ENCODE measurements around the gene PAK1. TPM values are rescaled to one million over a fixed set of nuclear protein-coding genes. Genes with fewer than 3 reads are reported as not detected.

Gene PAK1
- total and polyA plus RNA-seq, 2 of the 8 experiments (the other 6 are each of a cell fraction or from before 2014, with no cell fraction given), result 87.7 to 151 TPM

DNA sequence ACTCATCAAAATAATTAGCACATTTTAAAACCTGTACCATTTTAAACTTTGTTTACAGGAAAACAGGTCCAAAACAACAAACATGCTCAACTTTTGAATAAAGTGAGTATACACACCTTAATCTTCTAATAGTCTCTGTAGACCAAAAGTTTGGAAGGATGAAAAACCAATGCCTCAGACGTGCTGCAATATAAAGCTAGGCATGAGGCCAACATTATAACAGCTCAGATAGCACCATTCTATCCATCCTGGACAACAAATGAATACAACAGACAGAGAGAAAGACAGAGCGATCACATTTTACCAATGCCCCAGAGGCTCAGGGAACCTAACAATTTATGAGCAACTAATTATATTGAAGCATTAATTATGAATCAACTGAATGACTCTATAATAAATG, 77.0 kb downstream of the PAK1 start:
- Histone ChIP-seq H4K91ac (replicated peaks; ENCODE audit: insufficient read length, low read length) (no peak overlapping the region), H2BK120ac (replicated peaks; ENCODE audit: low read depth, low read length) (no peak overlapping the region), H2AFZ (ENCODE audit: low read length) (no peak overlapping the region), H2BK5ac (ENCODE audit: low read depth, low read length) (no peak overlapping the region; the same call in 1 of the 2 replicates), H3K14ac (ENCODE audit: insufficient read length) (no peak overlapping the region), H2BK15ac (ENCODE audit: low read length) (no peak overlapping the region), H2AK5ac (ENCODE audit: low read depth, low read length) (no peak overlapping the region), H3K79me2 (ENCODE audit: control insufficient read depth in 1 of 2, insufficient read depth in 2 of 2, low read length in 2 of 2) (peaks cover 13 to 84% of the 10 kb centered on the region in 2 experiments), H2BK20ac (ENCODE audit: low read length) (no peak overlapping the region), H3K36me3 (ENCODE audit: control insufficient read depth in 2 of 4, insufficient read depth in 4 of 4, low read length in 3 of 4) (no peaks in the 10 kb centered on the region; a peak in 1 of 8 replicates), H3K4me3 (ENCODE audit: extremely low read depth in 1 of 4, insufficient read depth in 2 of 4, low read depth in 3 of 4, low read length in 4 of 4) (no peak overlapping the region), H4K8ac (ENCODE audit: extremely low read depth, insufficient read depth, low read length) (no peak overlapping the region), H3K18ac (ENCODE audit: extremely low read depth, low read length) (no peak overlapping the region), H3K4me2 (ENCODE audit: insufficient read depth in 1 of 2, low read depth in 2 of 2, low read length in 2 of 2) (no peak overlapping the region), H3K56ac (replicated peaks; ENCODE audit: insufficient read length, low read depth, low read length) (no peak overlapping the region), H3K9me3 (ENCODE audit: insufficient read depth in 2 of 2, low read depth in 1 of 2, low read length in 1 of 2) (no peaks in the 10 kb centered on the region), H3K79me1 (ENCODE audit: low read depth, low read length) (peaks cover 2% of the 10 kb centered on the region), H2BK12ac (ENCODE audit: low read depth, low read length) (no peak overlapping the region), H3K27ac (ENCODE audit: low read depth, low read length) (no peak overlapping the region), H3K9ac (replicated peaks in 1 of 4; ENCODE audit: extremely low read depth in 1 of 4, low read depth in 3 of 4, low read length in 3 of 4) (no peak overlapping the region), H3K23ac (ENCODE audit: insufficient read length) (no peak overlapping the region), H3K23me2 (ENCODE audit: low read depth, low read length) (no peaks in the 10 kb centered on the region; the same call in 1 of the 2 replicates), H3K4ac (replicated peaks; ENCODE audit: insufficient read length, low read depth, low read length) (no peak overlapping the region), H3K4me1 (replicated peaks in 1 of 4; ENCODE audit: control insufficient read depth in 3 of 4, insufficient read depth in 4 of 4, low read length in 3 of 4) (peaks cover 0 to 12% (median 5%) of the 10 kb centered on the region in 4 experiments; a peak in 2 of 7 replicates), H4K20me1 (replicated peaks in 1 of 2; ENCODE audit: control insufficient read depth in 1 of 2, insufficient read depth in 2 of 2, low read length in 2 of 2) (peaks cover 6 to 10% of the 10 kb centered on the region in 2 experiments), H4K5ac (ENCODE audit: insufficient read length, low read depth, low read length) (no peak overlapping the region), H3K27me3 (replicated peaks in 1 of 4; ENCODE audit: control insufficient read depth in 3 of 4, extremely low read depth in 1 of 4, insufficient read depth in 3 of 4, low read length in 3 of 4) (no peaks in the 10 kb centered on the region)
- 94% methylated on average over 2 of the region's 2 CpGs; no CpG with 5 or more reads in 1 of the 2 experiments for WGBS, 2 experiments (ENCODE audit: extremely low coverage in 1 of 2, insufficient coverage in 1 of 2, insufficient read length in 1 of 2, insufficient replicate concordance in 2 of 2, low coverage in 1 of 2, low lambda C conversion rate in 2 of 2, missing lambda C conversion rate in 1 of 2)
- TF ChIP-seq ASH2L (IDR thresholded peaks at IDR 0.05; ENCODE audit: low read length) (no peak), TCF12 (IDR thresholded peaks at IDR 0.05; ENCODE audit: low read depth, low read length) (no peak), RXRA (IDR thresholded peaks at IDR 0.05; ENCODE audit: insufficient read depth, low read depth, low read length) (no peak), TBP (IDR thresholded peaks at IDR 0.05; ENCODE audit: low read depth, low read length) (no peak), SP4 (IDR thresholded peaks at IDR 0.05; ENCODE audit: low read length) (no peak), PHF8 (conservative IDR thresholded peaks at IDR 0.05; ENCODE audit: low read depth, low read length) (no peak)
- FAIRE-seq, result peak; percentile 52
- CTCF ChIA-PET (ENCODE audit: partially characterized antibody), result interaction anchor here (1.2 to 1.5 kb wide), 2 partner anchors 10 to 160 kb away, joined by 3 to 4 read pairs; no protein-coding TSS in a partner anchor
- POLR2A ChIA-PET (ENCODE audit: partially characterized antibody), result interaction anchor here (1.2 kb wide), 1 partner anchor 9 kb away, joined by 4 read pairs; no protein-coding TSS in a partner anchor
- no peak for DNase-seq (ENCODE audit: low read depth in 1 of 2, low spot score in 2 of 2)
